HG02588 (cell line): ENCODE data around the gene ARFGAP1.

Experiments used
- ATAC-seq: cut with Tn5 transposase; IDR thresholded peaks from one replicate; pipeline ENCODE4 v1.9.1; 2021; ENCODE audit warnings: mild to moderate bottlenecking, moderate library complexity; ENCODE audit not compliant: unreplicated experiment

Gene ARFGAP1

GRCh38 chr20:63272105-63273058, at the start of gene ARFGAP1:
ARFGAP1 (plus strand) TSS chr20:63272813; CDS start chr20:63275581, 2,768 bp downstream.
- peak; percentile 90 for ATAC-seq

- no peak for ATAC-seq
These were observed 49.3 kb upstream of the ARFGAP1 start for GRCh38 chr20:63223121-63223825.

- no peak for ATAC-seq
These were observed 48.8 kb upstream of the ARFGAP1 start for GRCh38 chr20:63223826-63224207.

- ATAC-seq = no peak
These were observed 48.1 kb upstream of the ARFGAP1 start for GRCh38 chr20:63224412-63225081.

GRCh38 chr20:63225082-63225454, 47.5 kb upstream of the ARFGAP1 start:
- ATAC-seq = no peak

- ATAC-seq = no peak
These were observed 46.3 kb upstream of the ARFGAP1 start for GRCh38 chr20:63226042-63226943.

- ATAC-seq = no peak
These were observed 45.4 kb upstream of the ARFGAP1 start for GRCh38 chr20:63227260-63227659.

GRCh38 chr20:63228806-63229205, 43.8 kb upstream of the ARFGAP1 start:
- no peak for ATAC-seq

GRCh38 chr20:63230800-63231268, 41.8 kb upstream of the ARFGAP1 start:
- ATAC-seq = no peak

- no peak for ATAC-seq
These were observed 40.2 kb upstream of the ARFGAP1 start for GRCh38 chr20:63232235-63233060.

- no peak for ATAC-seq
These were observed 39.6 kb upstream of the ARFGAP1 start for GRCh38 chr20:63233061-63233344.

GRCh38 chr20:63233924-63234323, 38.7 kb upstream of the ARFGAP1 start:
- ATAC-seq = no peak

GRCh38 chr20:63234693-63235398, 37.8 kb upstream of the ARFGAP1 start:
- ATAC-seq = no peak

- no peak for ATAC-seq
These were observed 37.1 kb upstream of the ARFGAP1 start, which contains the start of gene BIRC7 for GRCh38 chr20:63235399-63235983. BIRC7 (plus strand) TSS chr20:63235905; CDS start chr20:63236097, 192 bp downstream.

- no peak for ATAC-seq
These were observed 36.3 kb upstream of the ARFGAP1 start for GRCh38 chr20:63236116-63236837.

- no peak for ATAC-seq
These were observed 34.6 kb upstream of the ARFGAP1 start for GRCh38 chr20:63238031-63238430.

GRCh38 chr20:63238514-63239125, 34.0 kb upstream of the ARFGAP1 start:
- no peak for ATAC-seq
